ENCODE measurements around the gene KIAA0930.
"Not testable (repeated sequence)": the region's sequence is repeated elsewhere in the genome, so short reads cannot be mapped to it uniquely, and the experiment has no call there.

The KIAA0930 gene

DNA sequence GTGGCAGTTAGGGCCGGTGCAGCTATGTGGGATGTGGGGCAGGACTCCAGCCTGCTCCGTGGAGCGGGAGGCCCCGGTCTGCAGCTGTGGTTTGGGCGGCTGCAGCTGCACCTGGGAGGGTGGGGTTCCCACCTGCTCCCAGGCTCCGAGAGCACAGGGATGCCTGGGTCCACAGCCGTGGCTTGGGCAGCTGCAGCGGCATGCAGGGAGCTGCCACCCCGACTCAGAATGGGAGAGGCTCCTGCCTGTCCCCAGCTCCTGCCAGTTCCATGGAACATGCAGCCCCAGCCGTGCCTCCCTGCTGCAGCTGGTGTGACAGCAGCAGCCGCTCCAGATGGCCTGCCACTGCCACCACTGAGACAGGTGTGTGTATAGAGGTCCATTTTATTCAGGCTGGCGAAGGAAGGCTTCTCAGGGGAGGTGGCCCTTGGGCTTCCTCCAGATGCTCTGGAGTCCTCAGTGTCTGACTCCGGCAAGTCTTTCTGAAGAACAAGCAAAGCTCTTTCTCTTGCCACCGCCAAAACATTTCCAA lies 22.3 kb upstream of the KIAA0930 start:
- no peak for DNase-seq

DNA sequence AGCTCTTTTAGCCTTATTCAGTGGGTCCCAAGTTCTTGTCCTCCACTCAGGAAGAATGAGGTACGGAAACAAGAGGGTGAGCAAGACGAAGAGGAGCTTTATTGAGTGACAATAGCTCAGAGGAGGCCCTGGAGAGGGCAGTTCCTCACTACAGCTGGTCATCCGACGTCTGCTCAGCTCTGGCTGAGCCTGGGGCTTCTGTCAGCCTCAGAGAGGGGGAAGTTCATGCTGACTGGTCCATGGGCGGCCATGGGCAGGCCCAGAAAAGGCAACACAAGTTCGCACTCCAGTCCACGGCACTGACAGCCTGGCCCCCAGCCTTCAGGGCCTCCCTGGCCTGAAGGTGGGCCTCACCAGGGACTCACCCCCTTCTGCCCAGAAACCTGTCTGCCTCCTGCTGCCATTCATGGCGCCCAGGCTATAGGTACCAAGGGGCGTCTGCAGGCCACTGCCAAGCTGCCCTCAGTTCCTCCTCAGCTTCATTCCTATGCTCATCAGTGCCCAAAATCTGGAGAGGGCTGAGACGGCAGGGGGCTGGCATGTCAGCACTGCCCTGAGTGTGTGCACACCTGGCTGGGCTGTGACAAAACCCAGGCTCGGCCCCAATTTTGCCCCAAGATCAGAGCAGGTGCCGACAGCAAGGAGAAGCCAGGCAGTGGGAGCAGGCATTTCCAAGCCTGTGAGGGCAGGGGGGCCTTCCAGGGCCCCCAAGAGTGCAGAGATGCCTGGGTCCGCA lies 21.7 kb upstream of the KIAA0930 start:
- no peak for DNase-seq

DNA sequence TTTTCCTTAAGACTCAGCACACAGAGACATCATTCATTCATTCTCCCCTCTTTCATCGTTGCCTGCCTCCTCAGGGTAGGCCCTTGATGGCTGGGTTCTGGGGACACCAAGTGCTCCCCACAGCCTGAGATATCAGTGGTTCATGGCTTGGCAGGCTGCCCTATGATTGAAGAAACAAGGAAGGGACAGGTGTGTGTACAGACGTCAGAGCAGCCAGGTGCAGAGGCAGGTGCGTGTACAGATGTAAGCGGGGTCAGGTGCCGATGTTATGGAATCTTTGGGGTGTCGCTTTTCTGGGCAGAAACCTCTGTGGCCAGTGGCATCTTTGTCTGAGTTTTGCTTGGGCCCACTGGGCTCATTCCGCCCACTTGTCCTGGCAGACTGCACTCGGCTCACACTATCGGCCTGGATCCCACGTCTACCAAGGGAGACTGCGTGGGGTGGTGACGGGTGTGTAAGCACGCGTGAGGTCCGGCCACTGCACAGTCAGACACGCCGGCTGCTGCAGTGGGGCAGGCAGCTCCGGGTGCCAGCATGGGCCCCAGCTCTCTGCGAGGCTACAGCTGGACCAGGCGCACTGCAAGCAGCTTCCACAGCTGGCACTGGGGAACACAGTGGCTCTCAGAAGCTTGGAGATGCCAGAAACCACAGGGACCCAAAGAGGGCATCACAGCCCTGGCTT lies 20.9 kb upstream of the KIAA0930 start:
- DNase-seq = no peak

DNA sequence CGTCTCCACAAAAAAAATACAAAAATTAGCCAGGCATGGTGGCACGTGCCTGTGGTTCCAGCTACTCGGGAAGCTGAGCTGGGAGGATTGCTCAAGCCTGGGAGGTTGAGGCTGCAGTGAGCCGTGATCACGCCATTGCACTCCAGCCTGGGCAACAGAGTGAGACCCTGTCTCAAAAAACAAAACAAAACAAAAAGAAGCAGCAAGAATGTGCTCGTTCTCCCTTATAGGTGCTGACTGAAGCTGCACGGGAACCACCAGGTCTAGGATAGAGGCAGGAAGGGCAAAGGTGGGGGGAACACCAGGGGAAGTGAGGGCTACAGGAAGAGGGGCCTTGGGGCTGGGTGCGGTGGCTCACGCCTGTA lies 19.7 kb upstream of the KIAA0930 start:
- DNase-seq = not testable (repeated sequence)

DNA sequence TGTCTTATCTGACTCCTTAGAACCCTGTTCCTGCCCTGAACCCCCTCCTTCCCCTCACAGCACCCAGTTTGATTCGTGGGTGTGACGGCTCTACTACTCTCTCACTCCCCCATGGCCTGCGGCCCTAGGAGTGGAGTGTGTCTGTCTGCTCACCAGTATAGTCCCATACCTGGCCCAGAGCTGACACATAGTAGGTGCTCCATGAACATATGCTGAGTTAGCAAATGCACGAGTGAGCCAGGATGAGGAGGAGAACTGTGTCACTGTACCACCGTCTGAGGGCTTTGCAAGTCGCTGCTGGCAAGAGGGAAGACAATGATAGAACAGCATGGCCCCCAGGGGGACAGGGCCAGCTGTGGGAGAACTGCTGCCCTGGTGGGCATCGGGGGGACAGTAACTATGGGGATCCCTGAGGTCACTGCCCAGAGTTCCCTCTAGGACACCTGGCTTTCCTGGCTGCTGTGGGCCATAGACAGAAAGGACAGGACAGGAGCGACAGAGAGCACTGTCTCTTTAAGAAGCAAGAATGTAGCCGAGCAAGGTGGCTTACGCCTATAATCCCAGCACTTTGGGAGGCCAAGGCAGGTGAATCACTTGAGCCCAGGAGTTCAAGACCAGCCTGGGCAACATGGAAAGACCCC lies 19.2 kb upstream of the KIAA0930 start:
- DNase-seq = no peak

DNA sequence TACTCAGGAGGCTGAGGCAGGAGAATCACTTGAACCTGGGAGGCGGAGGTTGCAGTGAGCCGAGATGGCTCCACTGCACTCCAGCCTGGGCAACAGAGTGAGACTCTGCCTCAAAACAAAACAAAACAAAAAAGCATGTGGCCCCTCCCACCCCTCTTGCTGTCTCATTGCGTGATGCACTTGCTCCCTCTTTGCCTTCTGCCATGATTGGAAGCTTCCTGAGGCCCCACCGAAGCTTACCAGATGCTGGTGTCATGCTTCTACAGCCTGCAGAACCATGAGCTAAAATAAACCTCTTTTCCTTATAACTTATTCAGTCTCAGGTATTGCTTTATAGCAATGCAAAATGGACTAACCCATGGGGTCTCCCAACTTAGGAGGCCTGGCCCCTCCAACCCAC lies 17.2 kb upstream of the KIAA0930 start:
- not testable (repeated sequence) for DNase-seq

DNA sequence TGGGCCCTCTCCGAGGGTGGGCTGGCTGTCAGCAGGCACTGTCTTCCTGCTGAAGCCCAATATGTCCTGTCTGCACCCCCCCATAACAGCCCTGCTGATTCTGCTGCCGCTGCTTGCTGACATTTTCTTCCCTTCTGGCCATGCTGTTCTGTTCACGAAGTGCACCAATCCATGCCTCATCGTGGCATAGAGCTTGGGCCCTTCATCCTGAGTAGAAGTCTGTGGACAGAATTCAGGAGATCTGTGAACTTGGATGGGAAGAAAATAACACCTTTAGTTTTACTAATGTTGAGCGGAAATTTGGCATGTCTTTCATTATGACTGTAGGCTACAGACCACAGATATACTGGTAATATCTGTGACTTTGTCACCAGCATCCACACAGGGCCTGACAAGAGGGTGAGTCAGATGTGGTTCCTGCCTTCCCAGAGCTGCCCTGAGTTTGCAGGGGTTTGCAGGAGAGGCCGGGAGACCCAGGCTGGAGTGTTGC lies 14.1 kb upstream of the KIAA0930 start:
- DNase-seq = no peak

DNA sequence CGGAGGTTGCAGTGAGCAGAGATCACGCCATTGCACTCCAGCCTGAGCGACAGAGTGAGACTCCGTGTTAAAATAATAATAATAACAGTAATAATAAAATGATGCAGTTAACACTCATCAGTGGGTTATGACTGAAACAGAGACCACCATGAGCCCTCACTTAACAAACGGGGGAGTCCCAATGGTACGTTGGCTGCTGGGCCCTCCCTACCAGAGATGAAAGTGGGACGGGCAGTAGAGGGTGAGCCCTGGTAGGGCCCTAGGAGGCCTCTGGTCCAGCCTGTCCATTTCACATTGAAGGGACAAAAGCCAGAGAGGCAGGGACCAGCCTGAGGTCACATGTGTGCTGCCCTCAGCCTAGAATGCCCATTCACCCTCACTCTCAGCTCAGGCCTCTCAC lies 13.7 kb upstream of the KIAA0930 start:
- no peak for DNase-seq

DNA sequence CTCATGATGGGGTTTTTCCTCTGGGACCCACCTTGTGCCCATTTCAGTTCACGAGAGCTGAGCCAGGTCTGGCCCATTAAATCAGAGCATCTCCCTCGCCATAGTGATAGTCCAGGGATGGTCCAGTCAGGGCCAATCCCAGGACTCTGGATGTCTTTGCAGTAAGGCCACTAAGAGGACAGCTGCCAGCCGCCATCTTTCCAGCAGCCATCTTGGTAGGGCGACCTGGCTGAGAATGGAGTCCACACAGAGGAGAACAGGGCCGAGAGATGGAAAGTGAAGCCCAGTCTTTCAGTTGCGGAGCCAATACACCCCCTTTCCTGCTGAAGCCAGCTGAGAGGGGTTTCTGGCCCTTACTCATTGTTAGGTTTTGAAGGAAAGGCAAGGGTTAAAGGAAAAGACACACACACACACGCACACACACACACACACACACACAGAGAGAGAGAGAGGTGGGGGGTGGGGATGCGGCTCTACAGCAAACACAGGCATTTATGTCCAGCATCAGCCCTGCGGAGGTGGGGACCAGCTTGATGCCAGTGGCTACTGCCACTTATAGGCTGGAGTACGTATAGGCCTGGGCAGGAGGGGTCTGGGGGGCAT lies 12.4 kb upstream of the KIAA0930 start:
- no peak for DNase-seq

DNA sequence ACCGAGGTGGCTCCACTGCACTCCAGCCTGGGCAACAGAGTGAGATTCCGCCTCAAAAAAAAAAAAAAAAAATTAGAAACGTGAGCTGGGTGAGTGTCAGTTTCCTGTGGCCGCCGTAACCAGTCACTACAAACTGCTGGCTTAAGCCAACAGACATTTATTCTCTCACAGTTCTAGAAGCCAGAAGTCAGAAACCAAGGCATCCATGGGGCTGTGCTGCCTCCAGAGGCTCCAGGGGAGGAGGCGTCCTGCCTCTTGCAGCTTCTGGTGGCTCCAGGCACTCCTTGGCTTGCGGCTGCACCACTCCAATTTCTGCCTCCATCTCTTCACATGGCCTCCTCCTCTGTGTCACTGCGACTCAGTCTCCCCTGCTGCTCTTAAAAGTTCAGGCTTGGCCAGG lies 11.1 kb upstream of the KIAA0930 start:
- DNase-seq = no peak

DNA sequence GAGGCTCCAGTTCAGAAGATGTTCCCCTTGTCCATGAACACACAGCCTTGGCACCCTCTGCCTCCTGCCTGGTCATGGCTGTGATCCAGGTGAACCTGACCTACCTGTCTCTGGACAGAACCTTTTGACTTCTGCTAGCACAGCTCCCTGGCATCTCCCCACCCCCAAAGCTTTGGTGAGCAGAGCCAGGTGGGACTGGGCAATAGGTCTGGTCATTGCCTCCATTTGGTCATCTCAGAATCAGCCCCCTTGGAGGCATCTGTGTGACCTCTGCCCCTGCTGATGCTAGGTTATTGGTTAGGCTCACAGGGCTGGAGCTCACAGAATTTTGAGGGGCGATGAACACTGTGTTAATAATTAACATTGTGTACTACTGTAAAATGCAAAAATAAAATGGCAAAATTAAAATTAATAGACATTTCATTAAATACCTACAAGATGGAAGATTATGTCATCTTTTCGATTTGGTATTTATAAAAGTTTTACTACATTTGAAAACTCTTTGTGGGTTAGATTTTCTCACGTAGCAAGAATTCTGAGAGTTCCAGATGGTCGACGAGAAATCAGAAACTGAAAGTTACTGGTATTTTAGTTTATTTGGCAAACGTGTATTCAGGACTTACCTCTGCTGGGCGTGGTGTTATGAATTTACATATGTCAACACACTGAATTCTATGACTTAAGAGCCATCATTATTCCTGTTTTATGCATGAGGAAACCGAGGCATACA lies 8.3 kb upstream of the KIAA0930 start:
- DNase-seq = no peak

DNA sequence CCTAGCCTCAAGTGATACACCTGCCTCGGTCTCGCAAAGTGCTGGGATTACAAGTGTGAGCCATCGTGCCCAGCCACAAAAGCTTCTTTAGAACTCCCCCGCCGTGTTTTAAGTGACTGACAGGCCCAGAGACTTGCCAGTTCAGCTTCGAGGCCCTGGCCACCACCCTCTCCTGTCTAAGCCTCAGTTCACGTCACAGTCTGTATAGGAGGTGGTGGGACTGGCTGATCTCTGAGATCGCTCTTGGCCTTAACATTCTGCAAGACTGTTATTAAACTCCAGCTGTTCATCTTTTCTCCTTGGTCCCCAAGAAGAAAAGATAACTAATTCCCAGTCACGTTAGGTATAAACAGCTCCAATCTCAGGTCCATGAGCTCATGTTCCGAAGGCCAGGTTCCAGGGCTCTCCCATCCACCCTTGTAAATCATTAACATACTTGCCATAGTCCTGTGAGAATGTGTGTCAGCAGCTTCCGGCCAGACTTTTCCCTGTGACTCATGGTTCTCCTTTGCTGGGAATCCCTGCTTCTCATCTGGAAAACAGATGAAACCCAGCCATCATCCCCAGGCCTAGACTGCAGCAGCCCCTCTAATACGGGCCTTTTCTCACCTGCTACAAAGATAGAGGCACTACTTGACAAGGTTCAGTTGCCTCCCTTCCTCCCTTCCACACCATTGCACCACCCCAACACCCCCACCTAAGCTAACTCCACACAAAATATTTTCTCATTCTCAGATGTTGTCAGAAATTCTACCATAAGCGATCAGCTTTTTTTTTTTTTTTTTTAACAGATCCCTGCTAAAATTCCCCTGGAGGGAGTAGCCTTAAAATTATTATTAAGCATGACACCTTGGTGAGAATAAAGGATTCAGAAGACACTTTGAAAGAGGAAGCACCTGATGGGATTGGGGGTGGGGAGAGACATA lies 5.6 kb upstream of the KIAA0930 start:
- no peak for DNase-seq

DNA sequence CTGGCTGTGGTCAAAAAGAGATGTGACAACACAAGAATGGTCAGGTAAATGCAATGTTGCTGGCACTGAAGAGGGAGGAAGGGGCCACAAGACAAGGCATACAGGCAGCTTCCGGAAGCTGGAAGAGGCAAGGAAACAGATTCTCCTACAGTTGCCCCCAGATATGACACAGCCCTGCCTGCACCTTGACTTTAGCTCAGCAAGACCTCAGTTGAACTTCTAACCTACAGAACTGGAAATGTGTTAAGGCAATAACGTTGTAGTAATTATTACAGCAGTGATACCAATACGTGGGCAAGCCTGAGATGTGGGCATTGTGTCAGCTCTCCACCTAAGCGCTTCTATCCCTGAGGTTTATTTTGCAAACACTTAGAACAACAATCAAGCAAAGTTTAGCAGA lies 4.2 kb upstream of the KIAA0930 start:
- DNase-seq = no peak

DNA sequence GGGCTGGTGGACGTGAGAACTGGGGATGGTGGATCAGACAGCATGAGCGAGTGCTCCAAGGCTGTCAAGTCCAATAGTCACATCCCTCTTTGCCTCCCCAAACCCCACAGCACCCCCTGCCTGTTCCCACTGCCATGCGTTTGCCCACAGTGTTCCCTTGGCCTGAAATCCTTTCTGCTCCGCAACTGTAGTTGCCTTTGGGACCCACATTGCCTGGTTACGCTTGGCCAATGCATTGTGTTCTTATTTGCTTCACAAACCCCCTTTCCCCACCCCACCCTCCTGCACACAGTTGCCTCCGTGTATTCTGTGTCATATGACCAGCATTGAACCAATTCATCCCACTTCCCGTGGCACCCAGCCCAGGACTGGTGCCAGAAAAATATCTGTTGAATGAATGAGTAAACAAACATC lies 2.1 kb upstream of the KIAA0930 start:
- no peak for DNase-seq

DNA sequence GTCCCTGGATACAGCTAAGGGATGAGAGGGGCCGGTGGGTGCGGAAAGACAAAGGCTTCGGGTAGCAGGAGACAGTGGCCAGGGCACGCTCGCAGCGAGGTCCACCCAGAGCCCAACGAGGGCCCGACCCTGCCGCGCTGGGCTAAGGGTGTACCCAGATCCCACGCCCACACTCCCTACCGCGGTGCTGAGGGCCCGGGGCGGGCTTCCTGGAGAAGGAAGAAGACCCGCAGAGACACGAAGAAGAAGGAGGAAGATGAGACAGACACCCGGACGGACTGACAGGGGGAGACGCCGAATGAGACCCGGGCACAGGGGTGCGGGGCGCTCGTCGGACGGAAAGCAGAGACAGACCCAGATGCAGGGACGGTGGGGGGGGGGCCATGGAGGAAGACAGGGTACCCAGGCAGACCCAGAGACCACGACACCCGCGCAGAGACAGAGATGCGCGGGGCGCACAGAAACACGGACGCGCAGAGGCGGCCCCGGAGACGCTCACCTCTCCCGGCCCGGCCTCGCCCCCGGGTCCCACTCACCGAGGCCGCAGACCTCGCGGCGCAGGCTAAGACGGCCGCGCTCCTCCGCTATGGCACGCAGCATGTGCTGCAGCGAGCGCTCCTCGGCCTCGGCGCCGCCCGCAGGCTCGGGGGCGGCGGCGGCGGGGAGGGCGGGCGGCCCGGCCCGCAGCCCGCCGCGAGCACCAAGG lies 437 bp downstream of the KIAA0930 start:
- no peak for DNase-seq

DNA sequence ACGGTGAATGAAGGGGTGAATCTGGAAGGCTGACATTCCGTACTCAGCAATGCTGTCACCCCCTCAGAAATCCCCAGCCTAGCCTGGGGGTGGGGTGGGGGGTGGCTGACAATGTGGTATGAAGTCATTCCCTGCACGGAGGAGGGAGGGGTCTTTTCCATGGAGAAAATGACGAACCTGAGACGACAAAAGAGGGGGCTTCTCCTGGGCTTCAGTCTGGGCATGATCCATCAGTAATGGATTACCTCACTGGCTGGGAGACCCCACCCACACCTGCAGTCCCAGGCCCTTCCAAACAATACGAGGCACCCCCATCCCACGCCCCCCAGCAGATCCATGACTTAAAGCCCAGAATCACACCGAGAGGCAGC lies 1.0 kb downstream of the KIAA0930 start:
- no peak for DNase-seq

DNA sequence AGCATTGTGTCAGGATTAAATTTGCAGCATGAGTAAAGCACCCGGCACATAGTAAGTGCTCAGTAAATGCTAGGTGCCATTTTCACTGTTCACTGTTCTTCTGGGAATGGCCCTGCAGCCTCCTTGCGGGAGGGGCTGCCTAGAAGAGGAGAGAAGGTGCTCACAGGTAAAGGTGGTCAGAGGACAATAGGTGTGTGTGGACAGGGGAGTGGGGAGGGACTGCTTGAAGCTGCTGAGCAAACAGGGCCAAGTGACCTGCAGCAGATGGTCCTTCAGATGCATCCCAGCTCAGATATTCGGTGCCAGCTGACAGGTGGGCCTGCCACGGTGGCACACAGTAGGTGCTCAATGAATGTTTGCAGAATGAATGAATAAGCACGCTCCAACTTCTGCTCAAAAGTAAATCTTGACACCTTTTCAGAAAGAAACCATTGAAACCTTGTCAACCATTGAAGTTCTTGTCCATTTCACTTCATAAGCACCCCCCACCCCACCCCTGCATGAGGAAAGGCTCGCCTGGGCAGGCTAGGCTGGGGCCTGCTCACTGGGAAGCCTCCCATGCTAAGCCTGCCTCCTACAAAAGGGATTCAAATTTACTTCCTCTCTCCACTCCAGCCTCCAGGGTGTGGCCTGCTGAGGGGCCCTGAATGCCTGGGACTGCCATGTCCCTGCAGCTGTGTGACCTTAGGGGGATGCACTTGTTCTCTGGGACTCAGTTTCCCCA lies 1.6 kb downstream of the KIAA0930 start:
- no peak for DNase-seq

DNA sequence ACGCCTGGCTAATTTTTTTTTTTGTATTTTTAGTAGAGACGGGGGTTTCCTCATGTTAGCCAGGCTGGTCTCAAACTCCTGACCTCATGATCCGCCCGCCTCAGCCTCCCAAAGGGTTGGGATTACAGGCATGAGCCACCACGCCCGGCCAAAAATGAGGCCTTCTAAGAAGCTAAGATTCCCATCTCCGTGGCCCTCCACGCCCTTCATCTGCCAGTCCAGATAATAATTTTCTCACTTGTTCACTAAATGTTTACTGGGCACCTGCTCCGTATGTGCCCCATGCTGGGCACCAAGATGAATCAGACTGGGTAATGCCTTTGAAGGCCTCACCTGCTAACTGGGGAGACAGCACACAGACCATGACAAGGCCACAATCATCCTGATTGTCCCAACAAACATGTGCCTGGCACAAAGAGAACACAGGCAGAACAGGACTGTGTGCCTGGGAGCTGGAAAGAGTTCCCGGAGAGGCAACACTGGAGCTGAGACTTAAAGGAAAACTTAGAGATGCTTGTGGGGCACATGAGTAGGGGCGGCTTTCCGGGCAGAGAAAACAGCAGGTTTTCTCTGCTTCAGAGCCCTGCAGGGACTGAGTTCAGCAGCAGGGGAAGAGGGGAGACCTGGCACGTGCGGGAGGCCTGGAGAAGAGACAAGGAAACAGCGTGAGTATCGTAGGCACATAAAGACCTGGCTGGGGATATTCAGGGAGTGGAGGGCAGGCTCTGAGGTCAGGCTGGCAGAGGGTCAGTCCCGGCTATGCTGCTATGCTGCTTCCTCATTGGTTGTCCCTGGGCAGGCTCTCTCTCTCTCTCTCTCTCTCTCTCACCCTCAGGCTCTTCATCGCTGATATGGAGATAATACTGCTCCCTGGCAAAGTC lies 2.4 kb downstream of the KIAA0930 start:
- DNase-seq = no peak
